ENCODE data around the gene SLC4A2.

Gene SLC4A2

GRCh38 chr7:151103973-151104372, 44.6 kb downstream of the SLC4A2 start:
- H3K4me2 ChIP-seq (ENCODE audit: low read depth, low read length, poor library complexity, severe bottlenecking): no peak overlapping the region
- no peak overlapping the region for H3K4me3 ChIP-seq (ENCODE audit: low read length, poor library complexity, severe bottlenecking)
- H3K9ac ChIP-seq (ENCODE audit: low read depth, low read length, poor library complexity, severe bottlenecking): no peak overlapping the region
- no peaks in the 10 kb centered on the region for H3K27me3 ChIP-seq (ENCODE audit: insufficient read depth, low read length, poor library complexity, severe bottlenecking)
- peaks cover 8% of the 10 kb centered on the region; the same call in 1 of the 2 replicates for H3K36me3 ChIP-seq (ENCODE audit: insufficient read depth, low read length)
- no peaks in the 10 kb centered on the region for H3K9me3 ChIP-seq (ENCODE audit: insufficient read depth, low read depth, low read length)
- H3K9me2 ChIP-seq (replicated peaks; ENCODE audit: low read depth, low read length): no peaks in the 10 kb centered on the region
- H3F3A ChIP-seq (ENCODE audit: low read depth): no peaks in the 10 kb centered on the region
- H3K79me2 ChIP-seq (ENCODE audit: insufficient read depth, low read length): peaks cover 22% of the 10 kb centered on the region; the same call in 1 of the 2 replicates
- TF ChIP-seq CTCF (conservative IDR thresholded peaks at IDR 0.05; ENCODE audit: low read length) (no peak), EZH2phosphoT487 (IDR thresholded peaks at IDR 0.05; ENCODE audit: borderline replicate concordance) (no peak)
- no peaks in the 10 kb centered on the region for H3K4me1 ChIP-seq (ENCODE audit: insufficient read depth, low read length, poor library complexity, severe bottlenecking)
- H2AFZ ChIP-seq (ENCODE audit: low read length): no peak overlapping the region
- no peaks in the 10 kb centered on the region for H4K20me1 ChIP-seq (ENCODE audit: insufficient read depth, low read length, poor library complexity, severe bottlenecking)

GRCh38 chr7:151104411-151105235, 45.2 kb downstream of the SLC4A2 start:
- no peak overlapping the region for H3K4me2 ChIP-seq (ENCODE audit: low read depth, low read length, poor library complexity, severe bottlenecking)
- H3K4me3 ChIP-seq (ENCODE audit: low read length, poor library complexity, severe bottlenecking): no peak overlapping the region
- H3K36me3 ChIP-seq (ENCODE audit: insufficient read depth, low read length): peaks cover 8% of the 10 kb centered on the region; the same call in 1 of the 2 replicates
- TF ChIP-seq EZH2phosphoT487 (IDR thresholded peaks at IDR 0.05; ENCODE audit: borderline replicate concordance) (no peak), CTCF (conservative IDR thresholded peaks at IDR 0.05; ENCODE audit: low read length) (no peak)
- no peak overlapping the region for H2AFZ ChIP-seq (ENCODE audit: low read length)
- no peak overlapping the region for H3K9ac ChIP-seq (ENCODE audit: low read depth, low read length, poor library complexity, severe bottlenecking)
- no peaks in the 10 kb centered on the region for H3F3A ChIP-seq (ENCODE audit: low read depth)
- no peaks in the 10 kb centered on the region for H3K9me3 ChIP-seq (ENCODE audit: insufficient read depth, low read depth, low read length)
- H3K27me3 ChIP-seq (ENCODE audit: insufficient read depth, low read length, poor library complexity, severe bottlenecking): no peaks in the 10 kb centered on the region
- H3K9me2 ChIP-seq (replicated peaks; ENCODE audit: low read depth, low read length): no peaks in the 10 kb centered on the region
- H3K4me1 ChIP-seq (ENCODE audit: insufficient read depth, low read length, poor library complexity, severe bottlenecking): no peaks in the 10 kb centered on the region
- H3K79me2 ChIP-seq (ENCODE audit: insufficient read depth, low read length): peaks cover 17% of the 10 kb centered on the region; the same call in 1 of the 2 replicates
- H4K20me1 ChIP-seq (ENCODE audit: insufficient read depth, low read length, poor library complexity, severe bottlenecking): no peaks in the 10 kb centered on the region

- no peaks in the 10 kb centered on the region for H3F3A ChIP-seq (ENCODE audit: low read depth)
- H3K27me3 ChIP-seq (ENCODE audit: insufficient read depth, low read length, poor library complexity, severe bottlenecking): no peaks in the 10 kb centered on the region
- H4K20me1 ChIP-seq (ENCODE audit: insufficient read depth, low read length, poor library complexity, severe bottlenecking): peaks cover 12% of the 10 kb centered on the region
- TF ChIP-seq EZH2phosphoT487 (IDR thresholded peaks at IDR 0.05; ENCODE audit: borderline replicate concordance) (no peak), CTCF (conservative IDR thresholded peaks at IDR 0.05; ENCODE audit: low read length) (no peak)
- H3K9me2 ChIP-seq (replicated peaks; ENCODE audit: low read depth, low read length): no peaks in the 10 kb centered on the region
- H3K9me3 ChIP-seq (ENCODE audit: insufficient read depth, low read depth, low read length): no peaks in the 10 kb centered on the region
- H2AFZ ChIP-seq (ENCODE audit: low read length): no peak overlapping the region
- H3K79me2 ChIP-seq (ENCODE audit: insufficient read depth, low read length): peaks cover 8% of the 10 kb centered on the region; the same call in 1 of the 2 replicates
- no peak overlapping the region for H3K4me2 ChIP-seq (ENCODE audit: low read depth, low read length, poor library complexity, severe bottlenecking)
- H3K4me1 ChIP-seq (ENCODE audit: insufficient read depth, low read length, poor library complexity, severe bottlenecking): no peaks in the 10 kb centered on the region
- peaks cover 8% of the 10 kb centered on the region; the same call in 1 of the 2 replicates for H3K36me3 ChIP-seq (ENCODE audit: insufficient read depth, low read length)
- H3K4me3 ChIP-seq (ENCODE audit: low read length, poor library complexity, severe bottlenecking): no peak overlapping the region
- H3K9ac ChIP-seq (ENCODE audit: low read depth, low read length, poor library complexity, severe bottlenecking): no peak overlapping the region
Observed at GRCh38 chr7:151107882-151108281, 48.5 kb downstream of the SLC4A2 start.

Measured in Loucy (cell line).